Fibroblast of lung (primary cell): Measurements from ENCODE around the gene JAKMIP3. TPM values are rescaled to one million over a fixed set of nuclear protein-coding genes. Genes with fewer than 3 reads are reported as not detected.

Experiments
- DNase-seq, 2 donors: peaks; one replicate each; pipeline versions ENCODE4 v3.0.0 to v3.0.0-alpha.2; 2010; ENCODE audit warnings: low read depth in 2 of 2
- H2AFZ ChIP-seq: 2 replicates; pipeline ENCODE4 v1.5.1; 2012; ENCODE audit warnings: low read length, control low read depth, inconsistent platforms
- H3K27ac ChIP-seq: 2 replicates; pipeline ENCODE4 v1.5.1; 2011; ENCODE audit warnings: low read length, control low read depth; ENCODE audit not compliant: insufficient read depth
- H3K27me3 ChIP-seq: 2 replicates; pipeline ENCODE4 v1.5.1; 2011; ENCODE audit warnings: mild to moderate bottlenecking, low read length; ENCODE audit not compliant: control insufficient read depth, insufficient read depth
- H3K36me3 ChIP-seq: 2 replicates; pipeline ENCODE4 v1.5.1; 2011; ENCODE audit warnings: low read length; ENCODE audit not compliant: control insufficient read depth, insufficient read depth
- H3K4me1 ChIP-seq: 2 replicates; pipeline ENCODE4 v1.5.1; 2011; ENCODE audit warnings: low read length; ENCODE audit not compliant: control insufficient read depth, insufficient read depth; ENCODE audit errors: extremely low read depth
- H3K4me2 ChIP-seq: 2 replicates; pipeline ENCODE4 v1.5.1; 2011; ENCODE audit warnings: low read length, control low read depth; ENCODE audit not compliant: insufficient read depth; ENCODE audit errors: extremely low read depth
- H3K4me3 ChIP-seq, 4 experiments: fragments of 200-600 bp in 1 of 4; sonication (generic) in 1 of 4; replicated peaks in 1 of 4; 2 replicates each; pipeline ENCODE4 v1.5.1; 2011 to 2016; ENCODE audit warnings: low read length in 4 of 4, low read depth in 3 of 4, mild to moderate bottlenecking in 3 of 4, control low read depth in 2 of 4, inconsistent platforms in 1 of 4, mixed read lengths in 1 of 4; ENCODE audit not compliant: insufficient read depth in 1 of 4; ENCODE audit errors: control extremely low read depth in 1 of 4
- H3K79me2 ChIP-seq: 2 replicates; pipeline ENCODE4 v1.5.1; 2012; ENCODE audit warnings: mild to moderate bottlenecking, low read length, inconsistent platforms; ENCODE audit not compliant: control insufficient read depth, insufficient read depth
- H3K9ac ChIP-seq: 2 replicates; pipeline ENCODE4 v1.5.1; 2011; ENCODE audit warnings: mild to moderate bottlenecking, low read length, control low read depth; ENCODE audit not compliant: insufficient read depth
- H3K9me3 ChIP-seq: 2 replicates; pipeline ENCODE4 v1.5.1; 2012; ENCODE audit warnings: low read depth, low read length; ENCODE audit not compliant: control insufficient read depth, insufficient read depth
- H4K20me1 ChIP-seq: 2 replicates; pipeline ENCODE4 v1.5.1; 2011; ENCODE audit warnings: low read length; ENCODE audit not compliant: control insufficient read depth, insufficient read depth; ENCODE audit errors: extremely low read depth
- EZH2 ChIP-seq: IDR thresholded peaks from 2 replicates; pipeline ENCODE4 v1.5.1; 2012; ENCODE audit warnings: low read length, control low read depth, mild to moderate bottlenecking; ENCODE audit errors: missing control alignments
- polyA plus RNA-seq, 2 donors: library from polyadenylated mRNA; depleted of rRNA in 1 of 2; stranded (reverse) in 1 of 2; unstranded in 1 of 2; fragments of >200 nt; gene quantifications; 2 replicates each; pipeline ENCODE4 v1.2.1, GENCODE V29; 2011 to 2012; ENCODE audit warnings: missing spikeins in 1 of 2
- total RNA-seq: library from RNA; depleted of rRNA; stranded (reverse); fragments of >200 nt; gene quantifications from 2 replicates; pipeline ENCODE4 v1.2.1, GENCODE V29; 2014
- TF ChIP-seq, protein P1 (sequence below), 2 donors: IDR thresholded peaks in 1 of 2; conservative IDR thresholded peaks in 1 of 2; 1 replicate in 1 of 2; 2 replicates in 1 of 2; pipeline ENCODE4 v1.5.1; 2011 to 2012; ENCODE audit warnings: low read length in 2 of 2, control low read depth in 1 of 2, inconsistent platforms in 1 of 2, low read depth in 1 of 2, mild to moderate bottlenecking in 1 of 2

Gene JAKMIP3
- total and polyA plus RNA-seq, 2 donors (not counting 1 experiment from before 2014, with no cell fraction given): 0.17 TPM

- no peak for DNase-seq
- Histone ChIP-seq H3K4me3 (no peak overlapping the region), H2AFZ (no peak overlapping the region), H3K27me3 (no peaks in the 10 kb centered on the region), H4K20me1 (no peaks in the 10 kb centered on the region), H3K4me2 (no peak overlapping the region), H3K27ac (no peak overlapping the region), H3K4me1 (no peaks in the 10 kb centered on the region), H3K79me2 (no peaks in the 10 kb centered on the region), H3K9ac (no peak overlapping the region), H3K36me3 (no peaks in the 10 kb centered on the region), H3K9me3 (no peaks in the 10 kb centered on the region)
- TF ChIP-seq EZH2: no peak
- TF ChIP-seq, protein P1, sequence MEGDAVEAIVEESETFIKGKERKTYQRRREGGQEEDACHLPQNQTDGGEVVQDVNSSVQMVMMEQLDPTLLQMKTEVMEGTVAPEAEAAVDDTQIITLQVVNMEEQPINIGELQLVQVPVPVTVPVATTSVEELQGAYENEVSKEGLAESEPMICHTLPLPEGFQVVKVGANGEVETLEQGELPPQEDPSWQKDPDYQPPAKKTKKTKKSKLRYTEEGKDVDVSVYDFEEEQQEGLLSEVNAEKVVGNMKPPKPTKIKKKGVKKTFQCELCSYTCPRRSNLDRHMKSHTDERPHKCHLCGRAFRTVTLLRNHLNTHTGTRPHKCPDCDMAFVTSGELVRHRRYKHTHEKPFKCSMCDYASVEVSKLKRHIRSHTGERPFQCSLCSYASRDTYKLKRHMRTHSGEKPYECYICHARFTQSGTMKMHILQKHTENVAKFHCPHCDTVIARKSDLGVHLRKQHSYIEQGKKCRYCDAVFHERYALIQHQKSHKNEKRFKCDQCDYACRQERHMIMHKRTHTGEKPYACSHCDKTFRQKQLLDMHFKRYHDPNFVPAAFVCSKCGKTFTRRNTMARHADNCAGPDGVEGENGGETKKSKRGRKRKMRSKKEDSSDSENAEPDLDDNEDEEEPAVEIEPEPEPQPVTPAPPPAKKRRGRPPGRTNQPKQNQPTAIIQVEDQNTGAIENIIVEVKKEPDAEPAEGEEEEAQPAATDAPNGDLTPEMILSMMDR (conservative IDR thresholded peaks at IDR 0.05 in 1 of 2, IDR thresholded peaks at IDR 0.05 in 1 of 2; ENCODE audit: low read depth in 1 of 2, low read length in 2 of 2): no peak
These were observed 5.8 kb upstream of the JAKMIP3 start for GRCh38 chr10:132059760-132060508.

GRCh38 chr10:132061030-132061429 is 4.7 kb upstream of the JAKMIP3 start:
- TF ChIP-seq EZH2: no peak
- TF ChIP-seq, protein P1 (conservative IDR thresholded peaks at IDR 0.05 in 1 of 2, IDR thresholded peaks at IDR 0.05 in 1 of 2; ENCODE audit: low read depth in 1 of 2, low read length in 2 of 2): no peak
- Histone ChIP-seq H3K27ac (no peak overlapping the region), H3K4me2 (no peak overlapping the region)

GRCh38 chr10:132061465-132061864 is 4.3 kb upstream of the JAKMIP3 start:
- Histone ChIP-seq H3K9ac (no peak overlapping the region), H2AFZ (no peak overlapping the region), H3K27me3 (no peaks in the 10 kb centered on the region)

More at GRCh38 chr10:132061030-132061429, 4.7 kb upstream of the JAKMIP3 start:
- no peak for DNase-seq
- Histone ChIP-seq H3K9ac (no peak overlapping the region), H3K4me3 (no peak overlapping the region), H3K9me3 (no peaks in the 10 kb centered on the region), H2AFZ (no peak overlapping the region), H3K36me3 (no peaks in the 10 kb centered on the region), H3K79me2 (no peaks in the 10 kb centered on the region), H3K4me1 (no peaks in the 10 kb centered on the region), H4K20me1 (no peaks in the 10 kb centered on the region), H3K27me3 (no peaks in the 10 kb centered on the region)

More at GRCh38 chr10:132061465-132061864, 4.3 kb upstream of the JAKMIP3 start:
- no peak overlapping the region for H3K4me3 ChIP-seq
- no peaks in the 10 kb centered on the region for H3K4me1 ChIP-seq
- H3K4me2 ChIP-seq: no peak overlapping the region
- no peaks in the 10 kb centered on the region for H3K79me2 ChIP-seq
- no peak overlapping the region for H3K27ac ChIP-seq
- TF ChIP-seq EZH2: no peak
- TF ChIP-seq, protein P1 (conservative IDR thresholded peaks at IDR 0.05 in 1 of 2, IDR thresholded peaks at IDR 0.05 in 1 of 2; ENCODE audit: low read depth in 1 of 2, low read length in 2 of 2): no peak
- no peaks in the 10 kb centered on the region for H4K20me1 ChIP-seq
- H3K9me3 ChIP-seq: no peaks in the 10 kb centered on the region
- no peak for DNase-seq
- H3K36me3 ChIP-seq: no peaks in the 10 kb centered on the region
